Activated naive CD4-positive, alpha-beta T cell treated with anti-CD3 and anti-CD28 coated beads, Interleukin-2, amount 50 U/mL, for 24 hours (primary cell): ENCODE results near the gene APOL5.
"Not testable (repeated sequence)": the region's sequence is repeated elsewhere in the genome, so short reads cannot be mapped to it uniquely, and the experiment has no call there.

Experiments used
- H3K27ac Mint-ChIP-seq: one replicate; pipeline ENCODE4 v1.8.0; 2021; ENCODE audit warnings: mild to moderate bottlenecking, mixed read lengths
- H3K27me3 Mint-ChIP-seq: one replicate; pipeline ENCODE4 v1.8.0; 2021; ENCODE audit warnings: mixed read lengths
- H3K36me3 Mint-ChIP-seq: one replicate; pipeline ENCODE4 v1.8.0; 2021; ENCODE audit warnings: mixed read lengths
- H3K4me1 Mint-ChIP-seq: one replicate; pipeline ENCODE4 v1.8.0; 2021; ENCODE audit warnings: mixed read lengths
- H3K4me3 Mint-ChIP-seq: one replicate; pipeline ENCODE4 v1.8.0; 2021; ENCODE audit warnings: mild to moderate bottlenecking, mixed read lengths
- H3K9me3 Mint-ChIP-seq: one replicate; pipeline ENCODE4 v1.8.0; 2021; ENCODE audit warnings: mixed read lengths

APOL5 gene

DNA sequence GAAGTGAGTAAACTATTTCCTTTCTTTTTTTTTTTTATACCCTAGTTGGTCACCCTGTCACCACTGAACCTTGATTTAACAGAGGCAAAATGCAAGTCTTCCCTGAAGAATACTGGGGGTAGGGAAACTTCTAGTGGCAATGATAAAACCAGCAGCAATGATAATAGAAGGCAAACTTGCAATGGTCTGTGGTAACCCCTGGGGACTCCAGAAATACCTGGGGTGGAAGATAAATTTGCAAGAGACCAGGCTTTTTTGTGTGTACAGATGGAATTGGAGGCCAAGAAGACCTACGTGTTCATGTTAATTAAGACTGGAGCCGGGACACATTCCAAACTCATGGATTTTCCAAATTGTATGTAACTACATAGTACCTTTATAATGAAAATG is 11.6 kb downstream of the APOL5 start:
- Mint-ChIP-seq H3K27me3 (peaks cover 2% of the 10 kb centered on the region), H3K4me3 (no peak overlapping the region), H3K9me3 (no peaks in the 10 kb centered on the region), H3K4me1 (no peaks in the 10 kb centered on the region), H3K27ac (no peak overlapping the region), H3K36me3 (no peaks in the 10 kb centered on the region)

DNA sequence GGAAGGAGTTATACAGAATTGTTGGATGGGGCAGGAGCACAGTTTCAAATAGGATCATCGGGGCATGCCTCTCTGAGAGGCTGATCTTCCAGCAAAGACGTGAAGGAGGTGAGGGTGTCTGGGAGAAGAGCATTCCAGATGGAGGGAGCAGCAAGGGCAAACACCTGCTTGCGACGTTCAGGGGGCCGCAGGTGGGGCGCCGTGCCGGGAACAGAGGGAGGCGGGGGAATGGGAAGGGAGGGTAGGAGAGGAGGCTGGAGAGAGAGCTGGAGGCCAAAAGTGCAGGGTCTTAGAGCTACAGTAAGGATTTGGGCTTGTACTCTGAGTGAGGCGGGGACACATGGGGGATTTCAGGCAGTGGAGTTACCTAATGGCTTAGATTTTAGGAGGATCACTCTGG is 13.6 kb downstream of the APOL5 start:
- Mint-ChIP-seq H3K9me3 (no peaks in the 10 kb centered on the region), H3K27ac (no peak overlapping the region), H3K4me1 (no peaks in the 10 kb centered on the region), H3K36me3 (no peaks in the 10 kb centered on the region), H3K4me3 (no peak overlapping the region), H3K27me3 (peaks cover 2% of the 10 kb centered on the region)

DNA sequence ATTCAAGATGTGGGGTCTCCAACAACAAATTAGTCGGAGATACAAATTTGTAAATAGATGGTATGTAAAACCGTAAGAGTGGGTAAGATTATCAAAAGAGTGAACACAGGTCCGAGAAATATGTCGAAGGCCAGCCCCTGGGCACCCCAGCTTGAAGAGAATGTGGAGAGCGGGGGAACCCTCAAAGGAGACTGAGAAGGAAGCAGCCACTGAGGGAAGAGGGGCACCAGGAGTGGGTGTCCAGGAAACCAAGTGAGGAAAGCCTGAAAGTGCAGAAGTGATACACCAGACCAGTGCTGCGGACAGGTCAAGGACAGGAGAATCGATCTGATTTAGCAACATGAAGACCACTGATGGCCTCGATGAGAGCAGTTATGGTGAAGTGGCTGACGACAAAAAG is 14.4 kb downstream of the APOL5 start:
- Mint-ChIP-seq H3K9me3 (no peaks in the 10 kb centered on the region), H3K36me3 (no peaks in the 10 kb centered on the region), H3K27ac (no peak overlapping the region), H3K4me1 (no peaks in the 10 kb centered on the region), H3K27me3 (peaks cover 4% of the 10 kb centered on the region), H3K4me3 (no peak overlapping the region)

DNA sequence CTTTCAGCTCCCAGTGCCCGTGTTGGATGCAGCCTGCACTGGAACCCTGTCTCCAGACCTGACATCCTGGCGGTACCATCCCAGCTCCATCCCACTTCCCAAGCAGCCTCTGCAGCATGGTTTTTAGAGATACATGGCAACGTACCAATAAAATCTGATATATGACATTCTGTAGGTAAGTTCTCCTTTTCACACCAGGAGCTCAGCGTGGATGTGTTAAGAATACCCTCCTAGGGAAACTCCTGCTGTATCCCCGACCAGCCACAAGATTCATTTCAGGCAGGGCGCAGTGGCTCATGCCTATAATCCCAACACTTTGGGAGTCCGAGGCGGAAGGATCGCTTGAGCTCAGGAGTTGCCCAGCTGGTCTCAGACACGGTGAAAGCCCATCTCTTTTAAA is 15.4 kb downstream of the APOL5 start:
- peaks cover 4% of the 10 kb centered on the region for H3K27me3 Mint-ChIP-seq
- no peaks in the 10 kb centered on the region for H3K36me3 Mint-ChIP-seq
- H3K27ac Mint-ChIP-seq: no peak overlapping the region

DNA sequence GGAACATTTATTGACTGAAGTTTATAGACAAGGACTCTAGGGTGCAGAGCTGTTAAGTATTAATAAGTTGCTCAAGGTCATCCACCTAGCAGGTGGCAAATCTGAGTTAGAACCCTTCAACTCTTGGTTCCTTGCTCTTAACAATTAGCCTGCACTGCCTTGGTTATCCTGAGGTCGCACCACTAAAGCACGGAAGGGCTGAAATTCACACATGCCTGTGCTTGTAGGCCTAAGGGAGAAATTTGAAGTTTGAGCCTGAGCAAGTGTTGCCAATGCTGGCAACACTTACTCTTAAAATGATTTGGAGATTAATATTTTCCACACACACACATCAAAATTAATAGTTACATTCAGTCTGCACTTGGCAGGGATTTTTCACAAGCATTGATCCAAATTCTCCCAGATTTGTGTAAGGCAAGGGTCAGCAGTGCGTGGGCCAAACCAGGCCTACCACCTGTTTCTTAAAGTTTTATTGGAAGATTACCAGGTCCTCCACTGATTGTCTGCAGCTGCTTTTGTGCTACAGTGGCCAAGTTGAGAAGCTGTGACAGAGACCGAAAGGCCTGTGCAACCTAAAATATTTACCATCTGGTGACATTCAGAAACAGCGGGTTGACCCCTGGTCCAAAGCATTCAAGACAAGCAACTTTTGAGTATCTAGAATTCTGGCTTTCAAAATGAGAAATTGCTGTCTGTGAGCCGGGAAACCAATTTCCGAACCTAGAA is 16.3 kb downstream of the APOL5 start:
- Mint-ChIP-seq H3K9me3 (no peaks in the 10 kb centered on the region), H3K4me3 (no peak overlapping the region), H3K4me1 (no peaks in the 10 kb centered on the region), H3K36me3 (no peaks in the 10 kb centered on the region), H3K27me3 (peaks cover 4% of the 10 kb centered on the region), H3K27ac (no peak overlapping the region)

More for the DNA sequence above, 15.4 kb downstream of the APOL5 start:
- no peaks in the 10 kb centered on the region for H3K9me3 Mint-ChIP-seq
- no peak overlapping the region for H3K4me3 Mint-ChIP-seq
- H3K4me1 Mint-ChIP-seq: no peaks in the 10 kb centered on the region

DNA sequence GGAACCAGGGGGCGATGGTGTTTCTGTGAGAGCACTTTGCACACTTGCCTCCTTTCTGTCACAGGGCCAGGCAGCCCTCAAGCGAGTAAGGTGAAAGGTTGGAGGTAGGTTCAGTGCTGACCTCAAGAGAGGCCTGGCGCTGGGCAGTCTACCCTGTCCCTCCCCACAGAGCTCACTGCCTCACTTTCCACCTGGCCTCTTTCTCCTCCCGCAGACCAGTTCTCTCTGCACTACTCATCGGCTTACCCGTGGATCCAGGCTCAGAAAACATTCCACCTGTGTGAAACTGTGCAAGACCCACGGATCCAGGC is 16.8 kb downstream of the APOL5 start:
- peaks cover 4% of the 10 kb centered on the region for H3K27me3 Mint-ChIP-seq
- H3K36me3 Mint-ChIP-seq: no peaks in the 10 kb centered on the region
- no peaks in the 10 kb centered on the region for H3K9me3 Mint-ChIP-seq
- no peaks in the 10 kb centered on the region for H3K4me1 Mint-ChIP-seq
- no peak overlapping the region for H3K4me3 Mint-ChIP-seq
- no peak overlapping the region for H3K27ac Mint-ChIP-seq

DNA sequence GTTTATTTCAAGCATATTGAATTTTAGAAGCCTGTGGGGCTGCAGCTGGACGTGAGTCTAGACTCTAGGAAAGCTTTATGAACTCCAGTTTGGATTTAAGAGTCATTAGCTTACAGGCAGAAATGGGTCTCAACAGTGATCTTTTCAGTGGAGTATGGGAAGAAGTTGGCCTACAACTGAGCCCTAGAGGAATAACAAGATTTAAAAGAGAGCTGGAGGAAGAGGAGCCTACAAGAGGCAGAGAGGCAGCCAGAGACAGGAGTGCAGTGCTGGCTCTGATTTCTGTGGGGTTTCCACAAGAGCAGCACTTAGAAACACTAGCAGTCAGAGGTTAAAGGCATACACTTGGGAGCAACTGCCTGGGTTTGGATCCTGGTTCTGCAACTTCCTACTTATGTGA is 17.9 kb downstream of the APOL5 start:
- no peaks in the 10 kb centered on the region for H3K9me3 Mint-ChIP-seq

DNA sequence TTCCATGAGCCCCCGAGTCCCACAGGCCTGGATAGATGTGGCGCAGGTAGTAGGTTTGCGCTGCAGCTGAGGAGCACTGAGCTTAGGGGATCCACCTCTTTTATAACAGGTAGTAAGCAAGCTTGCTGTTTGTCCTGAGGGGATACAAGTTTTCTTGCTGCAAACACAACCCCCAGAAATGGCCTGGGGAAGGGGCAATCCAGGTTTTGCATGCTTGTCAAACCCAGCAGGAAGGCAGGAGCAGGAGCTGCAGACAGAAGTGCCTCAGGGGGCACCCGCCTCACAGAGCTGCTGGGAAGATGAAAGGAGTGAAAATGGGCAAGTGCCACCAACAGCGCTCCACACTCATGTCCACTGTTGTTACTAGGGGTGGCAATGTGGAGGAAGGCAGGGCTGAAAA is 18.5 kb downstream of the APOL5 start:
- Mint-ChIP-seq H3K4me1 (no peaks in the 10 kb centered on the region), H3K27me3 (peaks cover 3% of the 10 kb centered on the region), H3K36me3 (no peaks in the 10 kb centered on the region), H3K9me3 (no peaks in the 10 kb centered on the region), H3K4me3 (no peak overlapping the region), H3K27ac (no peak overlapping the region)

More for the DNA sequence above, 17.9 kb downstream of the APOL5 start:
- H3K27ac Mint-ChIP-seq: no peak overlapping the region
- peaks cover 4% of the 10 kb centered on the region for H3K27me3 Mint-ChIP-seq
- no peaks in the 10 kb centered on the region for H3K36me3 Mint-ChIP-seq
- H3K4me1 Mint-ChIP-seq: no peaks in the 10 kb centered on the region
- no peak overlapping the region for H3K4me3 Mint-ChIP-seq

DNA sequence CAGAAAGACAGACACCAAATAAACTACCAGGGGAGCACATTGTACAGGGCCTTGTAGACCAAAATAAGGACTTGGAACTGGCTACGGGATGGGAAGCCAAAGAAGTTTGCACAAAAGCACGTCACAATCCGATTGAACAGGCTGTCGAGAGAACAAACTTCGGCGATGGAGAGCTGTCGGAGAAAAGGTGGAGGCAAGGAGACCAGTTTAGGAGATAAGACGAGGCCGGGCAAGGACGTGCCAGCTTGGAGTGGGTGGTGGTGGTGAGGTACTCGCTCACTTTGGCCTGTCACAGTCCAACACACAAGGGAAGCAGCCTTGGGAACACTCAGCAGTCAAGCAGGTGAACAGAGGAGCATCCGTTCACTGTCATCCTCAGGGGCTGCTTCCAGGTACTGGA is 19.0 kb downstream of the APOL5 start:
- H3K9me3 Mint-ChIP-seq: no peaks in the 10 kb centered on the region
- H3K27ac Mint-ChIP-seq: no peak overlapping the region
- H3K4me1 Mint-ChIP-seq: no peaks in the 10 kb centered on the region
- peaks cover 2% of the 10 kb centered on the region for H3K27me3 Mint-ChIP-seq
- no peak overlapping the region for H3K4me3 Mint-ChIP-seq
- H3K36me3 Mint-ChIP-seq: no peaks in the 10 kb centered on the region

DNA sequence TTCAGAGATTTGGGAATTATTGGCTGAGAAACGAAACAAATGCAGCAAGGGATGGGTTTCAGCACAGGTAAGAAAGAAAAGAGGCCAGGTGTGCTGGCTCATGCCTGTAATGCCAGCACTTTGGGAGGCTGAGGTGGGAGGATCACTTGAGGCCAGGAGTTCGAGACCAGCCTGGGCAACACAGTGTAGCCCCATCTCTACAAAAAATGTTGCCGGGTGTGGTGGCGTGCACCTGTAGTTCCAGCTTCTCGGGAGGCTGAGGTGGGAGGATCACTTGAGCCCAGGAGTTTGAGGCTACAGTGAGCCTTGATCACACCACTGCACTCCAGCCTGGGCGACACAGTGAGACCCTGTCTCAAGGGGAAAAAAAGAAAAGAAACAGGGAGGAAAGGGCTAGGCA is 20.2 kb downstream of the APOL5 start:
- not testable (repeated sequence) for H3K9me3 Mint-ChIP-seq, H3K36me3 Mint-ChIP-seq, H3K27ac Mint-ChIP-seq, H3K27me3 Mint-ChIP-seq, H3K4me1 Mint-ChIP-seq, H3K4me3 Mint-ChIP-seq

DNA sequence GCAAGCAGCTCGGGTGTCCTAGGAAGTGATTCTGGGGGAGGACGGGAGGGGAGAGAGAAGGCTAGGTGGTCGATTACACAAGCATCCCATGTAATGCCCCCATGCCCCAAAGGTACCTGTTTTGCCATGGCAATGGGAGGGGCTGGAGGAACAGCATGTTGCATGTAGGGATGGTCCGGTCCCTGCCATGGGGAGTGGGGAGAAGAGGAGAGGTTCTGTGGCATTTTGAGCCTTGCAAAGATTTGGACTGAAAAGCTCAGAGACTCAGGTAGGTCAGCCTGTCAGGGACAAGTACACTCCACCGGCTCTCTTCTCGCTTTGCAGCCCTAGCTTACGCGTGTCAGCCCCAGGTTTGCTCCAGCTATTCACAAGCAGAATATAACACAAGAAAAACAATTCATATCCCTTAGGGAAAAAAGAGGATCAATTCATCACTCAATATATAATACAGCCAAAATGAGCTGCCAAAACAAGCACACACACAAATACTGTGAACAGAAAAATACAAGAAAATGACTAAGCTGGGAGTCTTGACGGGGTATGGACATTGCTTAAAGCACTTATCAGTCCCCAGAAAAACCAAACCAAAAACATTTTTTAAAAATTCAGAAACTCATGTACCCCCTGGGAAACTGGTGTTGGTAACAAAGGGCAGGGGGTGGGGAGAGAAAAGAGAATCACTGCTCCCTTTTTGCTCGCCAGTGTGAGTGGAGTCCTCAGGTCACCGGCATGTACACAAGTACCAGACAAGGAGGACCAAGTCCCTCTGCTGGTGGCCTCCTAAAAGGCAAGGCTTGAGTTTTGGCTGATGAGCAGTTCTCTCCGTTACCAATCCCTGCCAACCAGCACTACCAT is 21.6 kb downstream of the APOL5 start:
- H3K27ac Mint-ChIP-seq: no peak overlapping the region
- H3K4me3 Mint-ChIP-seq: no peak overlapping the region

DNA sequence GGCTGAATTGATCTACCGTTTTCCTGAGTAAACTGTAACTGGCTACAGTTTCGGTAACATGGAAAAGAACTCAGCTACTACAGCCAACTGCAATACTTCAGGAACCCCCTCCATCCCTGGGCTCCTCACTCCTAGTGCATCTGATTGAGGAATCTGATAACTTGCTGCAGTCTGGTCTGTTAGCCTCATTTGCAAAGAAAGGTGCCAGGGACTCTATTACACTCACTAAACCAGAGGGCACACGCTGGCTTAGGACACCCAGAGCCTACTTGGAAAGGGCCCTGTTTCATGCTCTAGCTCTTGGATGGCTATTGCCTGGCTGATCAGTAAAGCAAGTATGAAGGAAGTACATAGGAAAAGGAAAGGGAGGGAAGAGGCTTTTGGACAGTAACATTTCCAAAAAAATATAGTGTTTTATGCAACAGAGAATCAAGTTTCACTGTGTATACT is 22.3 kb downstream of the APOL5 start:
- Mint-ChIP-seq H3K36me3 (no peaks in the 10 kb centered on the region), H3K4me3 (no peak overlapping the region), H3K4me1 (no peaks in the 10 kb centered on the region), H3K27me3 (peaks cover 2% of the 10 kb centered on the region), H3K9me3 (no peaks in the 10 kb centered on the region), H3K27ac (no peak overlapping the region)

More for the DNA sequence above, 21.6 kb downstream of the APOL5 start:
- Mint-ChIP-seq H3K27me3 (peaks cover 2% of the 10 kb centered on the region), H3K4me1 (no peaks in the 10 kb centered on the region), H3K36me3 (no peaks in the 10 kb centered on the region), H3K9me3 (no peaks in the 10 kb centered on the region)

DNA sequence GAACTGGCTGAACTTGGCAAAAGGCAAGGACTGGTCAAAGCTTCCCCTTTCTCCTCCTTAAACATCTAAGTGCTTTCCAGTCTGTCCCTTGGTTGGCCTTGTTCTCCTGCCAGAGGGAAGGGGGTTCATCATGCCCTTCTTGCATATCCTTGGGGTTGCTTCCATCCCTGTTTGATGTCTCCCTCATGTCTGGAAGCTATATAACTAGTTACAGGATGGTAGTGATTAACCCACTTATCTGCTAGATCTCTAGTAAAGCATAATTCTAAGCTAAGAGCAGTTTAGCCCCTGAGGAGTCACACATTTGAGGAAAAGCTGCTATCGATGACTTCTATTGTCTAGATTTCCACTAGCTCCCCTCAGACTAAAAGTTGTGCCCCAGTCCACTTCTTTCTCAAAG is 22.9 kb downstream of the APOL5 start:
- Mint-ChIP-seq H3K27me3 (peaks cover 2% of the 10 kb centered on the region), H3K27ac (no peak overlapping the region), H3K4me3 (no peak overlapping the region)

DNA sequence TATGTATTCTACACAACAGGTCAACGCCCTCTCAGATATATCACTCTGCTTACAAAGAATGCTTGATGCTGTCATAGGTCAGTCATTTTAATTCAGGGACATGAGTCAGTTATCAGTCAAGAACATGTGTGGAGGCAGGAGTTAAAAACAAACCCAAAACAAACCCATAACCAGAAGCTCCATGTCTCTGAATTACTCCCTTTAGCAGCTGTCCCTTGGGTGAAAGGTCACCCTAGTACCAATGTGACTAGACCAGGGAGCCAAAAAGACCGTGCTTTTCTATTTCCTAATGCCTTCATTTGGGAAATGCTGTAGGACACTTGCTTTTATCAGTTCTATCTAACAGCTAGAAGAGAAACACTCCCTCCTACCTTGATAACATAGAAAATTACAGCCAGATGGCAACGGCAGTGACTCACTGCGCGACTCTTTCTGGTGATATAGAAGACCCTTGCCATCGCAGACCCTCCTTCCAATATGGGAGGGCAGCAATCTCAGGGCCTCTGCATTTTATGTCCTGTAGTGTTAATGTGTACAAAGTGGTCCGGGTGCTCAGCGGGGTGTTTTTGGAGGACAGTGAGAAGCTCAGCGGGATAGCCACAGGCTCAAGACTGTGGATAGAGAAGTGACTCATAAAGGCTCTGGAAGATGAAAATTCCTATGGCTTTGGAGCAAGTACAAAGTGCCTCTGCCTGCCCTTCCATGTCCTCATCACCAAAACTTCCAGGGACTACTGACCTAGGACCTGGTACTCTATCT is 24.8 kb downstream of the APOL5 start:
- Mint-ChIP-seq H3K9me3 (no peaks in the 10 kb centered on the region), H3K4me3 (no peak overlapping the region), H3K27me3 (no peaks in the 10 kb centered on the region), H3K4me1 (no peaks in the 10 kb centered on the region), H3K36me3 (no peaks in the 10 kb centered on the region), H3K27ac (no peak overlapping the region)

More for the DNA sequence above, 22.9 kb downstream of the APOL5 start:
- Mint-ChIP-seq H3K4me1 (no peaks in the 10 kb centered on the region), H3K36me3 (no peaks in the 10 kb centered on the region), H3K9me3 (no peaks in the 10 kb centered on the region)

DNA sequence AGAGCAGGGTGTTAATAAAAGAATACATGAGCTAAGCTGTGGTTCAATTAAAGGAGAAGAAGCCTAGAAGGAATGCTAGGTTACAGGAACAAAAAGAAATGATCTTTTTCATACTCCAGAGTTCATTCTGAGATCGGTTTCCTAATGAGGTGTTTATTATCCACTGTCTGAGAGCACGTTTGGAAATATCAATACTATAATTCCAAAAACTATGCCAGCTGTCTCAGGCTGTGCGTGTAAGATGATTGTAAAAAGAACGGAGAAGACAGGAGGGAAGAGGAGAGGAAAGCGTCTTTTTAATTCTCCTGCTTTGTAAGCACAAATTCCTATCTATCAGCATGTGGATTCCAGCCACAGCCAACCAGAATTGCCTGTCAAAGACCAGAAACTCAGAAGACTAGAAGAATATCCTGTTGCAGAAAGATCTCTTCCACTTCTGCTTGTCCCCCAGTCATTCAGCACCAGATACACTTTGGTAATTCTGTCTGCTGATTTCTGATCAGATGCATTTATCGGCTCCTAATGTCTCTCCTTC is 25.7 kb downstream of the APOL5 start:
- Mint-ChIP-seq H3K36me3 (no peaks in the 10 kb centered on the region), H3K27ac (no peak overlapping the region)

DNA sequence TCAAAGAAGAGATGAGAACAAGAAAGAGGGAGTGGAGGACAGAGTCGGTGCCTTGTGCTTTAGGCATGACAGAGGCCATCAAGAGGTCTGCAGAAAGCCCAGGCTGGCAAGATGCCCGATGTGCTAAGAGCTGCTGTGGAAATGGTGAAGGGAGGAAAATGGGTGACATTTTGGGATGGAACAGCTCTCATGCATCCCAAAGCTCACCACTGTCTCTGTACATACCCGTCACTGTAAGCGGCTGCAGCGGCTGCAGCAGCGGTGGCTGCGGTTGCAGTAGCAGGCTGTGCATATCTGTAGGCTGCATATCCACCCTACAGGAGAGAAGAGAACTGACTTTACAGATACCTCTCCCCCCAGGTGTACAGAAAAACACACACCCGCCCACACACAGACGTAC is 28.6 kb downstream of the APOL5 start:
- no peaks in the 10 kb centered on the region for H3K27me3 Mint-ChIP-seq

More for the DNA sequence above, 25.7 kb downstream of the APOL5 start:
- H3K4me1 Mint-ChIP-seq: no peaks in the 10 kb centered on the region
- no peaks in the 10 kb centered on the region for H3K9me3 Mint-ChIP-seq
- no peaks in the 10 kb centered on the region for H3K27me3 Mint-ChIP-seq
- no peak overlapping the region for H3K4me3 Mint-ChIP-seq

More for the DNA sequence above, 28.6 kb downstream of the APOL5 start:
- H3K36me3 Mint-ChIP-seq: no peaks in the 10 kb centered on the region
- no peak overlapping the region for H3K27ac Mint-ChIP-seq
- H3K4me3 Mint-ChIP-seq: no peak overlapping the region
- H3K9me3 Mint-ChIP-seq: no peaks in the 10 kb centered on the region
- H3K4me1 Mint-ChIP-seq: no peaks in the 10 kb centered on the region
